Left renal cortex interstitium (tissue), 4 donors: ENCODE measurements around the gene TMEM200B. TPM values are rescaled to one million over a fixed set of nuclear protein-coding genes. Genes with fewer than 3 reads are reported as not detected.

ENCODE experiments used
- polyA plus RNA-seq, 4 donors: library from polyadenylated mRNA; unstranded; fragments of 120-200 nt; gene quantifications; one replicate each; pipeline ENCODE4 v1.2.1, GENCODE V29; 2013; ENCODE audit not compliant: insufficient read length in 4 of 4

TMEM200B gene
- polyA plus RNA-seq, 4 donors, result 15.2 to 19.9 (median 16.0) TPM

Other genes starting within 250 kb of the TMEM200B start
- 10 to 100 TPM; 50.9 to 61.2 (median 55.2) TPM for gene EPB41, start 209.3 kb downstream of the TMEM200B start, polyA plus RNA-seq
- gene SRSF4, start 58.0 kb upstream of the TMEM200B start, polyA plus RNA-seq, result 100 to 1,000 TPM in 2 of 4 donors, 10 to 100 TPM in 2; 96.5 to 146 (median 118) TPM
- gene MECR, start 107.0 kb upstream of the TMEM200B start, polyA plus RNA-seq, result 10 to 100 TPM; 21.7 to 37.3 (median 30.4) TPM
- gene PTPRU, start 112.6 kb upstream of the TMEM200B start, polyA plus RNA-seq, result 10 to 100 TPM; 13.0 to 19.2 (median 14.5) TPM